Thymus (tissue), 2 donors: Measurements from ENCODE around the gene KIAA1958. TPM values are rescaled to one million over a fixed set of nuclear protein-coding genes. Genes with fewer than 3 reads are reported as not detected.

Experiments
- polyA plus RNA-seq: library from polyadenylated mRNA; stranded (reverse); fragments of 200-250 nt; gene quantifications from one replicate; pipeline ENCODE4 v1.2.3, GENCODE V29; 2013
- total RNA-seq: library from RNA; stranded (reverse); fragments of 120-200 nt; gene quantifications from one replicate; pipeline ENCODE4 v1.2.4, GENCODE V29; 2013
- donor health status: healthy.

The KIAA1958 gene
- total and polyA plus RNA-seq, 2 donors, result 1.8 to 3.6 TPM

Other genes with a start within 250 kb of the KIAA1958 start
- 26.7 TPM for gene PTBP3, start 153.2 kb upstream of the KIAA1958 start, total RNA-seq
- gene PTBP3, start 153.2 kb upstream of the KIAA1958 start, polyA plus RNA-seq, result 32.8 TPM
- 27.6 TPM for gene HSDL2, start 106.7 kb upstream of the KIAA1958 start, total RNA-seq
- gene HSDL2, start 106.7 kb upstream of the KIAA1958 start, polyA plus RNA-seq, result 28.6 TPM
- 23.0 TPM for gene INIP, start 231.3 kb downstream of the KIAA1958 start, total RNA-seq
- 21.1 TPM for gene INIP, start 231.3 kb downstream of the KIAA1958 start, polyA plus RNA-seq